HG03521 (cell line): ENCODE data around the gene FEZF2.

Source experiments
- ATAC-seq: cut with Tn5 transposase; IDR thresholded peaks from one replicate; pipeline ENCODE4 v1.9.1; 2021; ENCODE audit warnings: mild to moderate bottlenecking, moderate library complexity; ENCODE audit not compliant: unreplicated experiment

FEZF2 gene

GRCh38 chr3:62373215-62373614 is at the start of gene FEZF2:
TSS of gene FEZF2 (minus strand) at chr3:62373550. CDS start at chr3:62372868, 682 bp downstream.
- ATAC-seq = no peak

GRCh38 chr3:62421207-62421606 is 47.9 kb upstream of the FEZF2 start:
- no peak for ATAC-seq

GRCh38 chr3:62416144-62416543 is 42.8 kb upstream of the FEZF2 start:
- no peak for ATAC-seq

GRCh38 chr3:62415312-62415801 is 42.0 kb upstream of the FEZF2 start:
- no peak for ATAC-seq

GRCh38 chr3:62414786-62415185 is 41.4 kb upstream of the FEZF2 start:
- no peak for ATAC-seq

- ATAC-seq = no peak
Measured at GRCh38 chr3:62413687-62414086, 40.3 kb upstream of the FEZF2 start.

- no peak for ATAC-seq
Measured at GRCh38 chr3:62406945-62407344, 33.6 kb upstream of the FEZF2 start.

GRCh38 chr3:62405566-62405965 is 32.2 kb upstream of the FEZF2 start:
- no peak for ATAC-seq

- ATAC-seq = no peak
Measured at GRCh38 chr3:62405135-62405534, 31.8 kb upstream of the FEZF2 start.

GRCh38 chr3:62404321-62404720 is 31.0 kb upstream of the FEZF2 start:
- no peak for ATAC-seq

- no peak for ATAC-seq
Measured at GRCh38 chr3:62403765-62404164, 30.4 kb upstream of the FEZF2 start.

GRCh38 chr3:62392626-62393292 is 19.4 kb upstream of the FEZF2 start:
- ATAC-seq = no peak

- ATAC-seq = no peak
Measured at GRCh38 chr3:62387251-62387650, 13.9 kb upstream of the FEZF2 start.

GRCh38 chr3:62379321-62379798 is 6.0 kb upstream of the FEZF2 start:
- no peak for ATAC-seq

GRCh38 chr3:62378921-62379320 is 5.6 kb upstream of the FEZF2 start:
- ATAC-seq = no peak

GRCh38 chr3:62378311-62378789 is 5.0 kb upstream of the FEZF2 start:
- ATAC-seq = no peak

- no peak for ATAC-seq
Measured at GRCh38 chr3:62376906-62377877, 3.8 kb upstream of the FEZF2 start.

- ATAC-seq = no peak
Measured at GRCh38 chr3:62376454-62376720, 3.0 kb upstream of the FEZF2 start.

- no peak for ATAC-seq
Measured at GRCh38 chr3:62375655-62376453, 2.5 kb upstream of the FEZF2 start.

GRCh38 chr3:62374341-62375218 is 1.2 kb upstream of the FEZF2 start:
- ATAC-seq = no peak
